HL-60 (cell line): ENCODE data around the gene PHRF1.

ENCODE experiments used
- POLR2AphosphoS5 ChIP-seq: IDR thresholded peaks from 2 replicates; pipeline ENCODE4 v1.6.1; 2012; ENCODE audit warnings: low read depth
- SPI1 ChIP-seq: IDR thresholded peaks from 2 replicates; pipeline ENCODE4 v1.6.1; 2012; ENCODE audit warnings: low read depth, mild to moderate bottlenecking, borderline replicate concordance
- TF ChIP-seq, protein P1 (sequence below): IDR thresholded peaks from one replicate; pipeline ENCODE4 v1.5.1; 2011; ENCODE audit warnings: low read length, control low read depth, inconsistent platforms; ENCODE audit not compliant: insufficient read depth
- TF ChIP-seq, protein P2 (sequence below): IDR thresholded peaks from 2 replicates; pipeline ENCODE4 v1.6.1; 2012; ENCODE audit warnings: low read depth; ENCODE audit not compliant: insufficient replicate concordance

DNA sequence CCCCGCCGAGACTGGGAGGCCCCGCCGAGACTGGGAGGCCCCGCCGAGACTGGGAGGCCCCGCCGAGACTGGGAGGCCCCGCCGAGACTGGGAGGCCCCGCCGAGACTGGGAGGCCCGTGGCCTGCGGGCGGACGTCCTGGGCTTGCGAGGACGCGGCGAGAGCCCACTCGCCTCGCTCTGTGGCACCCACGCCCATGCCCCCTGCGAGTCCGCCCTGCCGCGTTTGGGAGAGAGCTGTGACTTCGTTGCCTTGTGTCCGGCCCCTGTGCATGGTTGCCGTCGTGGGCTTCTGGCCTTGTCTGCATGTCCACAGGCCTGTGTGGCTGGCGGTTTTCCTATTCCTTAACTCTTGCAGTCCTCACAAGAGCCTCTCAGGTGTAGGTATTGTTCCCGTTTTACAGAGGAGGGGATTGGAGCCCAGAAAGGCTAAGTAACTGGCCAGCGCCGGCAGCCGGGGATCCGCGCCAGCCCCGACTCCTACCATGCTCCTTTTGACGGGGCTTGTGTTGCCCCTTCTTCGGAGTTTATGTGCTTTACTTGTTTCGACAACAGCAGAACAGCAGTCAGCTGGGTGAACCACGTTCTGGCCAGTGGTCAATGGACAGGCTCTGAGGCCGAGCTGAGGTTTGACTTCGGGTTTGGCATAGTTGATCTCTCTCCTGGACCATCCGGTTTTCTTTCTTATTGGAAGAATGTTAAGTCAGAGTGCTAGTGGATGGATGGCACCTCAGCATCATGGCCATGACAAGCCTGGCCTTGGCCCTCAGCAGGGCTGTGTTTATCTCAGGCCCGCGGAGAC is 741 bp downstream of the PHRF1 start:
- TF ChIP-seq, protein P1, sequence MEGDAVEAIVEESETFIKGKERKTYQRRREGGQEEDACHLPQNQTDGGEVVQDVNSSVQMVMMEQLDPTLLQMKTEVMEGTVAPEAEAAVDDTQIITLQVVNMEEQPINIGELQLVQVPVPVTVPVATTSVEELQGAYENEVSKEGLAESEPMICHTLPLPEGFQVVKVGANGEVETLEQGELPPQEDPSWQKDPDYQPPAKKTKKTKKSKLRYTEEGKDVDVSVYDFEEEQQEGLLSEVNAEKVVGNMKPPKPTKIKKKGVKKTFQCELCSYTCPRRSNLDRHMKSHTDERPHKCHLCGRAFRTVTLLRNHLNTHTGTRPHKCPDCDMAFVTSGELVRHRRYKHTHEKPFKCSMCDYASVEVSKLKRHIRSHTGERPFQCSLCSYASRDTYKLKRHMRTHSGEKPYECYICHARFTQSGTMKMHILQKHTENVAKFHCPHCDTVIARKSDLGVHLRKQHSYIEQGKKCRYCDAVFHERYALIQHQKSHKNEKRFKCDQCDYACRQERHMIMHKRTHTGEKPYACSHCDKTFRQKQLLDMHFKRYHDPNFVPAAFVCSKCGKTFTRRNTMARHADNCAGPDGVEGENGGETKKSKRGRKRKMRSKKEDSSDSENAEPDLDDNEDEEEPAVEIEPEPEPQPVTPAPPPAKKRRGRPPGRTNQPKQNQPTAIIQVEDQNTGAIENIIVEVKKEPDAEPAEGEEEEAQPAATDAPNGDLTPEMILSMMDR, result no peak
- no peak for TF ChIP-seq SPI1
- TF ChIP-seq, protein P2, sequence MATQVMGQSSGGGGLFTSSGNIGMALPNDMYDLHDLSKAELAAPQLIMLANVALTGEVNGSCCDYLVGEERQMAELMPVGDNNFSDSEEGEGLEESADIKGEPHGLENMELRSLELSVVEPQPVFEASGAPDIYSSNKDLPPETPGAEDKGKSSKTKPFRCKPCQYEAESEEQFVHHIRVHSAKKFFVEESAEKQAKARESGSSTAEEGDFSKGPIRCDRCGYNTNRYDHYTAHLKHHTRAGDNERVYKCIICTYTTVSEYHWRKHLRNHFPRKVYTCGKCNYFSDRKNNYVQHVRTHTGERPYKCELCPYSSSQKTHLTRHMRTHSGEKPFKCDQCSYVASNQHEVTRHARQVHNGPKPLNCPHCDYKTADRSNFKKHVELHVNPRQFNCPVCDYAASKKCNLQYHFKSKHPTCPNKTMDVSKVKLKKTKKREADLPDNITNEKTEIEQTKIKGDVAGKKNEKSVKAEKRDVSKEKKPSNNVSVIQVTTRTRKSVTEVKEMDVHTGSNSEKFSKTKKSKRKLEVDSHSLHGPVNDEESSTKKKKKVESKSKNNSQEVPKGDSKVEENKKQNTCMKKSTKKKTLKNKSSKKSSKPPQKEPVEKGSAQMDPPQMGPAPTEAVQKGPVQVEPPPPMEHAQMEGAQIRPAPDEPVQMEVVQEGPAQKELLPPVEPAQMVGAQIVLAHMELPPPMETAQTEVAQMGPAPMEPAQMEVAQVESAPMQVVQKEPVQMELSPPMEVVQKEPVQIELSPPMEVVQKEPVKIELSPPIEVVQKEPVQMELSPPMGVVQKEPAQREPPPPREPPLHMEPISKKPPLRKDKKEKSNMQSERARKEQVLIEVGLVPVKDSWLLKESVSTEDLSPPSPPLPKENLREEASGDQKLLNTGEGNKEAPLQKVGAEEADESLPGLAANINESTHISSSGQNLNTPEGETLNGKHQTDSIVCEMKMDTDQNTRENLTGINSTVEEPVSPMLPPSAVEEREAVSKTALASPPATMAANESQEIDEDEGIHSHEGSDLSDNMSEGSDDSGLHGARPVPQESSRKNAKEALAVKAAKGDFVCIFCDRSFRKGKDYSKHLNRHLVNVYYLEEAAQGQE, result no peak
- no peak for TF ChIP-seq POLR2AphosphoS5
